NCI-H526 (cell line): Measurements from ENCODE around the gene EMX2.

Experiments
- DNase-seq, 2 experiments: peaks; one replicate each; lab custom pipeline; 2025; lab: John Stamatoyannopoulos, UW

EMX2 gene

DNA sequence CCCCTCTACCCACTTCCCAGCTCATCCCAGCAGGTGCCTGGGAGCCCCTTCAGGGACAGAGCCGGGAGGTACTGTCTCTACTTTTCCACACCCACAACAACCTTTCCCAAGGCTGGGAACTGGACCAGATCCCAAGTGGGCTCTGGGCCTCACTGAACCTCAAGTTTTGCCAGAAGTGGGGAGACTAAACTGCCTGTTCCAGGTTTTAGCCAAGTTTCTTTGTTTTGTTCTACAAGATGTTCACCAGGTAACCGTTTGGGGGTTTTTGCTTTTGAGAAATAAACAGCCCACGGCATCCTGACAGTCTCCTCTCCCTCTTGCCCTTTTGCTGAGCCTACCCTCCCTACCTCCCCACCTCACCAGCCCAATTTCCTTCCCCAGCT lies 10.6 kb upstream of the EMX2 start:
- DNase-seq = no peak

DNA sequence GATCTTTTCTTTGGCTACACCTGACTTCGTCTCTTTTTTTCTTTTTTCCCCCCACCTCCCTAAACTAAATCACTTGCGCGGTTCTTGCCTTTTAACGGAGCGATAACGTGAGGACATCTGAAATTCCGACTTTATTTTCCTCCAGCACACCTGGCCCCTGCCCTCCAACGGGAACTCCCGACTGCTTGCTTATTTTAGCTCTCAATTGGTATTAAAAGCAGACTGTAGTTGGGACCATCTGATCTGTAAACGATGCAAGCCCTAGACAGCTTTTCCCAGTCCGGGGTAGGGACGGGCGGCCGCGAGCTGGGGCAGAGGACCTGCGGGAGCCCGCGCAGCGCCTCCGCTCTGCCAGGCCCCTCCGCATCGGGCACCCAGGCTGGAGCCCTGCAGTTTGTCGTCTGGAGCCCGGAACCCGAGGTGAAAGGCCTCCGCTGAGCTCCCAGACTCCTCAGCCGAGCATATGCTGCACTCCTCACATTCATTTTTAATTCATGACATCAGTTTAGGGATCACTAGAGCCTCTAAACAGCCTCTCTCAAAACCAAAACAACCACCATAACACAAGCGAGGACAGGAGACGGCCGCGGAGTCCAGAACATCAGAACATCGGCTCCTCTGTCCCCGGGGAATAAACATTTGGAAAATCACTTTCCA lies 10.0 kb upstream of the EMX2 start:
- no peak for DNase-seq

DNA sequence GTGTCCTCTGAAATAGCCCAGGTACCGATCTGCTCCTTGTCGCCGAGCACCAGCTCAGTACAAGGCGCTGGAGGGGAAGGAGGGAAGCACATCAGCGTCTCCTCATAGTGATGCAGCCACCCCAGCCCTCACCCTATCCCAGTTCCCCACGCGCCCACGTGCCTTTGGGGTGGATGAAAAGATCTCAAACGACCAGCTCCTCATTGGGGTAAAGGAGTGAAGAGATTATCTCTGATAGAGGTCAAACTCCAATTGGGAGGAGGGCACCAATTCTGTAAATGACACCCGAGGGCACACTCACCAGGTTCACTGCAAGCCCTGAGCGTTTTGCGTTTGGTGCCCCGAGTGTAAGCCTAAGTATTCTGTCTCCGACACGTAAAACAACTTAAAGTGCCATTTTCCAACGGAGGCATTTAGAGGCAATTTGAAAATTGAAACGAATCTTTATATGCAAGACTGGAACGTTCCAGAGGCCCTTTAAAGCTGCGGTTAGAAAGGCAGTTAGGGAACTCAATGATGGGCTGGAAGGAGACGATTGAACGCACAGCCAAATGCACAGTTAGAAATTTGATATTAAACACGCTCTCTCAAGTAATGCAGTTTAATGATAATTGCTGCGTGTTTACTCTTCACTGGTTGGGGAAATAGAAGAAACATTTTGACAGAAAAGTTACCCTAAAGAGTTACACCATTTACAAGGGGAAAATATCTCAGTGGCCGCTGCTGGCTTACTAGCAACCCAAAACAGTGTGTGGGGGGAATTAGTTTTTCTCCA lies 8.9 kb upstream of the EMX2 start:
- peak in 1 of 2 experiments; percentile 10 for DNase-seq

DNA sequence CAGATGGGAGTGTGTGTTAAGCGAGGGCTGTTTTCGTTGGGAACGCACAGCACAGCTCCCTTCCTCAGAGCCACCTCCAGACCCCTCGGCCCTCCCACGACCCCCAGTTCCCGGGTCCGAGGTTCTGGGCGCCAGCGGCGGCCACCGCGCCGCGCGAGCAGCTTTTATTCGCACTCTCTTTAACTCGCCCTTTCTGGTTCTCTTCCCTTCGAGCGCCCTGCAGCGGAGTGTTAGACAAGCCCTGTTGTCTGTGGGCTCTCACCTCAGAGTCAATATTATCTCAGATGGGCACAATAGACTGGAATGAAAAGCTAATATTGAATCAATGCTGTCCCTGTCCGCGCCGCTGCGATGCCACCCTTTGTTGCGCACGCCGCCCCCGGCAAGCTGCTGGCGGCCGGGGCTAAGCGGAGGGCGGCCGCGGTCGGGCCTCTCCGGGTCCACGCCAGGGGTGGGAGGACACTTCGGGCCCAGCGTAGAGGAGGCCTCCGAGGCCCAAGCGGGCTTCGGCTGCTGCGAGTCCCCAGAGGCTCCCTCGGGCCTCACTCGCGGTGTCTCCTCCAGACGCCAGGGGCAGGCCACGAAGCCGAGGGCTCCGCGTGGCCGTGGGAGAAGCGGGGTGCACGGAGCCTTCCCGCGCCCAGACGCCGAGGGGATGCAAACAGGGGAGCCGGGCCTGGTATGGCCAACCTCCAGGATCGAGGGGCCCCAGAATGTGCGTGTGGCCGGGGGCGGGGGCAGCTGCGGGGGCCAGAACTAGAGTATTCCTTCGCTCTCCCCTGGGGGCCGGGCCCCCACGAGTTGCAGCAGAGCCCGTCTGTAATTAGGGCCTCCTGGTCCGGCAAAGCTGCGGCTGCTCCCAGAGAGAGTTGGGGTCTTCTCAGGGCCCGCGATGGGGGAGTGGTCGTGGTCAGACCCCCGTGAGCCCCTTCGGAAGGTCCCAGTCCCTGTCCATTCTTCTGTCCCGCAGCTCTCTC lies 7.9 kb upstream of the EMX2 start:
- peak in 1 of 2 experiments; percentile 44 for DNase-seq

DNA sequence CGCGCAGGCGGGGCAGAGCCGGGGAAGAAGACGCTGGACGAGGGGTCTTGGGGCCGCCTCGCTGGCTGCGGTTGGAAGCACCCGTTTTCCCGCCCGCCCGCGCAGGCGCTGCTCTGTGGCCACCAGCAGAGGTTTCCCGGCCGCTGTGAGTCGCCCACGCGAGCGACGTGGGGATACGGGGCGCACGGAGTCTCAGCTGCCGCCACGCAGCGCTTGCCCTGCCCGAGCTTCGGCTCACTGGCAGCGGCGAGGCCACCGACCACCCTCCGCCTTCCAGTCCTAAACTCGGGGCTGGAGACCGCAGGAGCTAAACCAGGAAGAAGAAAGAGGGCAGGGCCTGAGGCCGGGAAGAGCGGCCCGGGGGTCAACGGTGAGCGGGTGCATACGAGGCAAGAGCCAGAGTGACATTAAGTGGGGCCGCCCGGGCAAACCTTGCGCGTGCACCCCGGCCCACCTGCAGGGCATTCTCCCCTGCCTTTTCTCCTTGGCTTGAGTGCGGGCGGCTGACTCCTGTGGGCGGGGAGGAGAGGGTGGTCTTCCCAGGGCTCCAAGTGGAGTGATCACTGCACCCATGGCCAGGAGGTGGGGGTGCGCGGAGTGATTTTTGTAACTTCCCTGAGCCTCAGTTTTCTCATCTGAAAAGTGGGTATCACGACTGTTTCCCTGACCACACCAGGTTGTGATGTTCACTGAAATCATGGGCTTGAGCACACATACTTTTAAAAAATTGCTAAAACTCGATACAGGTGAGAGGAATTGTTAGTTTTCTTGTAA lies 7.1 kb upstream of the EMX2 start:
- peak in 1 of 2 experiments; percentile 52 for DNase-seq

DNA sequence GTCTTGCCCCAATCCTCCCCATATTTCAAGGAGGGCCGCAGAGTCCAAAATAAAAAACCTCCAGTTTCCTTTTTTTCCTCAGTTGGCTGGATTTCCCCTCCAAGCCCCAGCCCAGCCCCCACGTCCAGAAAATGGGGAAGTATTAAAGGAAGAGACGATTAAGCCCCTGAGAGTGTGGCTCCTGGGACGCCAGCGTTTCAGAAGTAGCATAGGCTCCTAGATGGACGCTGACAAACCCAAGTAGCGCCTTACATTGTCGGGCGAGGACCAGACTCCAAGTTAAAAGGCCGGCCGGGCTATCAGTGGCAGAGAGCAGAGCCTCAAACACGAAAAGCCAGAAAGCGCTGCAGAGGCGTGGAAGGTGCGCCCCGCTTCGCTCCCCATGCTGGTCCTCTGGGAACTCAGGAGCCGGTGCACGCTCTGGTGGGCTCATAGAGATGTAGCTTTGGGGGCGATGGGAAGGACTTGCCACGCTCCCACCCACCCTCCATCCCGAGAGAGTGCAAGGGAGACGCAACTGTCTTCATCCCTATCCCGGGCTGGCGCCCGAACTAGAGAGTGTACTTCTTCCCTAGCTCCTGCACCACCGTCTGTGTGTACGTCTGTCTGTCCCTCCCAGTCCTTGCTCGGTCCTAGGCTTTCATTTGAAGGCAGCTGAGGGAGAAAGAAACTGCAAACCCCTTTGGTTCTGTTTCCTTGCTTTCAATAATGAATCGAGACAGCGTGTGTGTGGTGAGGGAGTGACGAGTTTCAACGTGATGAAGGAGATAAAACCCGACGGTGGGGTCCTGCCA lies 6.3 kb upstream of the EMX2 start:
- no peak for DNase-seq

DNA sequence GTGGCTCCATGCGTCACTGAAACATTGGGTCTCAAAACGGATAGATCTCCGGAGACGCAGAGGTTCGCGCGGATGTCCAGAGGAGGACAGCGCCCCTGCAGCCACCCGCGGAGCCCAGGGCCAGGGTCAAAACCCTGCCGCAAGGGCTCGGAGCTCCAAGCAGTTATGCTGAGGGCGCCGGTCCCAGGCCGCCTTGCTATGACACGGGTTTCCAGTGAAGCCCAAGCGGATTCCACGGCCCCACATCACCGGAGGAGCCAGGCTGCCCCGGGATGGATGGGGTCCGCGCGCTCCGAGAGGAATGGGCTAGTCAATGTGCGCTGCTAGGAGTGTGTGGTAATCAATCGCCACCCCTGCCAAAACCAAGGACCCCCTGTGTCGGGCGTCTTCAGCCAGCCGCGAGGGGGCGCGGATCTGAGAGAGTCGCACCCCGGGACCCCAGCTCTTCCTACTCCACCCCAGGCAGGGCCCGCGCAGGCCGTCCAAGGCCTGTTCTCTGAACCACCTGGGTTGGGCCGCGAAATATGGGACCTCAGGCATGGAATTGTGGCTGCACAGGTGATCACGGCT lies 5.6 kb upstream of the EMX2 start:
- no peak for DNase-seq

DNA sequence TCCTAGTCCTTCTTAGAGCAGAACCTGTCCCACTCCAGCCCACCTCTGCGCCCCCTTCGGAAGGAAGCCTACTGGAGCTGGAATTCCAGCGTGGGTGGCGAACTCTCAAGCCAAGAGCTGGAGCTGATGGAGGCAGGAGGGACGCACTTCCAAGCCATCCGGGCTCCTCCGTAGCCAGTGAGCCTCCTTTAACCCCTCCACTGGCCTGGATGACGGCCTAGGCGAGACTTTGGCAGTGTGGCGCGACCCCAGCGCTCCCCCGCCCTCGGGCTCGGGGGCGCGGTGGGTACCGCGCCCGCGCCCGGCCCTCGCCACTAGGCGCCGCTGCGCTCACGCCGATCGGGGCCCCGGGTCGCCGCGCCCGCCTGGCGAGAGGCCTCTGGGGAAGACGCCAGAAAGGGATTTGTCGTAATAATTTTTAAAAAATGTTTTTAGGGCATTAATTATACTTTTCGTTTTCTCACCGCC lies 5.1 kb upstream of the EMX2 start:
- DNase-seq = peak in 1 of 2 experiments; percentile 49

DNA sequence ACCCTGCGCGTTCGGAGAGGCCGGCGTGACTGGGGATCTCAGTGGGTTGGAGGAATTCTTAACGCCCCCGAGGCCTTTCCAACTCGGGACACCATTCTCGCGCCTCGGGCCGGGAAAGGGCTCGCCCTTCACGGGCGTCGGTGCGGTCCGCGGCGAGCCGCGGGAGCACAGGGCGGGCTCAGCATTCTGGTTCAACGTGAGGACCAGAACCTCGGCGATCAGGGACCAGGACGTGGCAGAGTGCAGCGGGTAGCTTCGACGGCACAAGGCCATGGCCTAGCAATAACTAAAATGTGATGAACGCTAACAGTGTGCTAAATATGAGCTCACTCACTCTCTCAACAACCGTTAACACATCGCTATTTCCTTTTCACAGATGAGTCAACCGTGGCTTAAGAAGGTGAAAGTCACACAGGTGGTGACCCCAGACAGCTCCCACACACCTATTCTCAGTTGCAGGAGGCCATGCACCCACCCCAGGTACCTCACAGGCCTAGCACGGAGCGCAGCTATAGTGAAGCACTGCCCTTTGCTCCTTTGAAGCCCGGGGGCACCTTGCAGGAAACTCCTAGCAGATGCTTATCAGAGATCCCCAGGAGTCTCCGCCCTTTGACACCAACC lies 4.5 kb upstream of the EMX2 start:
- DNase-seq = no peak

DNA sequence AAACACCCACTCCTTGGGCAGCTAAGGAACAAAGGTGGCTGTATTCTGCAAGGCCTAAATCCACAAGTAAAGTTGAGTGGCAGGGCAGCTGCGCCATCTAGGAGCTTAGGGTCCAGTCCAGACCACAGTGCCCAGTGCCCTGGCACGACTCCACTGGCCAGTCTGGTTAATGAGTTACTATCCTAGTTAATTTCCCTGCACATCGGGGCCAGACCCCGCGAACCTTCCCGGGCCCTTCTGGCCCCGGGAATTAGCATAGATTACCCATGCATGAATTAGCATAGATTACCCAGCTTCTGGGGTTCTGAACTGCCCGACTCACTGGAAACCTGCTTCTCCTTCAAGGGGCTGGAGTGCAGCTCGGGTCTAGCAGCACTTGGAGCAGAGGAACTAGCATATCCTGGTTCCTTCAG lies 3.2 kb upstream of the EMX2 start:
- peak in 1 of 2 experiments; percentile 21 for DNase-seq

DNA sequence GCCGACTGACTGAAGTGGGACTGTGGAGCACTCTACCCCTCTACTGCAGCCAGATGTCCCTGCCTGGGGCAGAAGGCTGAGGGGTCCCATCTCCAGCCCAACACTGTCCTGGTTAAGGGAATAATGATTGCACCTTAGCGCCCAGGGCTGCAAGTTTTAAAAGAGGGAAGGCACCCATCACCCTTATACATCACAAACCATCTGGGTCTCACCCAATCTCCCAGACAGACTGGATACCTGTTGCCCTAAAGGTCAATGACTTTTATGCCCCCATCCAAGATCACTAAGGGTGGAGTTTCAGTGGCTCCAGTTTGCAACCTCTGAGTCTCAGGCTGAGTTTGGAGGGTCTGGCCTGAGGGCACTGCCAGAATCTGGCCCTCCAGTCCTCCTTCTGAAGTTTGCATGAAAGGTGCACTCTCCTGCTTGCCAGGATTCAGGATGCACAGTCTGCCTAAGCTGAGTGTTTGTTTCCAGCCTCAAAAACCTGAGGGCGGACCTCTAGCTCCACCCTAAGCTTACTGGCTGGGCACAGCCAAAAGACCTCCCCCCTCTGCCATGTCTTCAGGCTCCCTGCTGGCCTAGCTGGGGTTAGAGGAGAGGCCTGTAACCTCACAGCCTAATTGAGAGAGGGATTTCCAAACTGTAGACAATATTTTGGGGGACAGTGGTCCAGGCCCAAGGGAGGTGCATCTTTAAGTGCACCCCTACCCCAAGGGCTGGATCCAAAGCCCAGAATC lies 2.5 kb upstream of the EMX2 start:
- DNase-seq = peak in 1 of 2 experiments; percentile 43

DNA sequence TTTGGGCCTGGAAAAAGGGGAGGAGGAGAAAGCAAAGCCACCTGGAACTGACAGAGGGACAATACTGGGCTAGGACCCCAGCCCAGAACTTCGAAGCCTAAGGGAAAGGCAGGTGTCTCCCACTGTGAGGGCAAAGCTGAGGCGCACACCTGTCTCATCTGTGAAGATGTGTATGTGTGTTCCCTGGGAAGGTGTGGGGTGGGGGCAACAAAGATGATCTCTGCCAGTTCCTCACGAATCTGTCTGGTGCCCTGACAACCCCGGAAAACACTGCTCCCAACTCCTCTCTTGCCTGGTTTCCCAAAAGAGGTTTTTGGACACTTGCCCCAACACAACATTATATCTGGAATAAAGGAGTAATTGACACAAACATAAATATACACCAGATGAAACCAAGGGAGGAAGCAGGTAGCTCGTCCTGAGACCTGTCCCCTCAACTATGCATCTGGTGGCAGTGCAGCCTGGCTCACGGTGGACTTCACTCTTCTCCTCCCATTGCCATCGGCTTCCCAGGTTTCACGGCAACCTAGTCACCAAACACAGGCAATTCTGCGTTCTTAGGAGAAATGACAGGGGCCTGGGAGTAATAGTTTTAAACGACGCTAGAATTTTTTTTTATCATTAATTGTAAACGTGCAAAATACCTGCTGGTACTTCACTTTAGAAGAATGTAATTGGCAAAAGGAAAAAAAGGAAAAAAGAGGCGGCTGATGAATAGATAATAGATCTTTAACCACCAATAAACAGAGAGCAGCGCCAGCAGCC lies 1.7 kb upstream of the EMX2 start:
- no peak for DNase-seq

DNA sequence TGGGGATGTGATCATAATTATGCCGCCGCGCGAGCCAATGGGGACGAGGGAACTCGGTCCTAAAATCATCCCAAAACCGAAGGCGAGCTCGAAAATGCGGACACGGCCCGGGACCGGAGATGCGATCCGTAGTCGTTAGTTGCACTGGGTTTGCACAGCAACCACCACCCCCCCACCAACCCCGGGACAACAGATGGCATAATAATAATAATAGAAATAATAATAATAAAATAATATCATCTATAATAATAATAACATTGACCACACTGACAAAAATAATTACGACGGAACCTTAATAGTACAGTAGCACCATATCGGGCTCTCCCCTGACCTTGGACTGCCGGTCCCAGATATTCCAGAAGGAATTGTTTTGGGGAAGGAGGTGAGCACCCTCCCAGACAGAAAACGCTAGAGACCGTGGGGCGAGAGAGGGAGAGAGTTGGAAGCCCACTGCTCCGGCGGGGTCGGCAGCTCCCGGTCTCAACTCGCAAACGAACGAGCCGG lies 1.1 kb upstream of the EMX2 start:
- no peak for DNase-seq

DNA sequence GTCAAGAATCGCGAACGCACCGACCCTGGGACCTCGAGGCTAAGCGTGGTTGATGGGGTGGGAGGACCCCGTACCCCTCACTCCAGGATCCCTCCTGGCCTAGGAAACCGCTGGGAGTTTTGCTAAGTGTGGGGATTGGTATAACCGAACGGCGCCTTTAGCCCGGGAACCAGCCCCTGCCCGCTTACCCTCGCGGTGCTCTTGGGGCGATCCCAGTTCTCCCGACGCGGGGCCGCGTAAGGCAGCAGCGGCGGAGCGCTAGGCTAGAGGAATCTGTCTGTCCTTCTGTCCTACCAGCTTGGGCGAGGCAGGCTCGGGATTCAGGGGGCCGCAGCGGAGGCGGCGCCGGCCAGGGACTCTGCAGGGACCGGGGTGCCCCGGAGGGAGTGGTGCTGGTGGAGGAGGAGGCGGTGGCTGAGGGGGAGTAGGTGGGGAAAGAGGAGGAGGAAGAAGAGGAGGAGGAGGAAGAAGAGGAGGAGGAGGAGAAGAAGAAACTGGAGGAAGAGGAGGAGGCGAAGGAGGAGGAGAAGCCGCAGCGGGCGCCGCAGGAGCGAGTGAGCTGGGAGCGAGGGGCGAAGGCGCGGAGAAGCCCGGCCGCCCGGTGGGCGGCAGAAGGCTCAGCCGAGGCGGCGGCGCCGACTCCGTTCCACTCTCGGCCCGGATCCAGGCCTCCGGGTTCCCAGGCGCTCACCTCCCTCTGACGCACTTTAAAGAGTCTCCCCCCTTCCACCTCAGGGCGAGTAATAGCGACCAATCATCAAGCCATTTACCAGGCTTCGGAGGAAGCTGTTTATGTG lies 439 bp upstream of the EMX2 start:
- peak; percentile 59 to 78 for DNase-seq

DNA sequence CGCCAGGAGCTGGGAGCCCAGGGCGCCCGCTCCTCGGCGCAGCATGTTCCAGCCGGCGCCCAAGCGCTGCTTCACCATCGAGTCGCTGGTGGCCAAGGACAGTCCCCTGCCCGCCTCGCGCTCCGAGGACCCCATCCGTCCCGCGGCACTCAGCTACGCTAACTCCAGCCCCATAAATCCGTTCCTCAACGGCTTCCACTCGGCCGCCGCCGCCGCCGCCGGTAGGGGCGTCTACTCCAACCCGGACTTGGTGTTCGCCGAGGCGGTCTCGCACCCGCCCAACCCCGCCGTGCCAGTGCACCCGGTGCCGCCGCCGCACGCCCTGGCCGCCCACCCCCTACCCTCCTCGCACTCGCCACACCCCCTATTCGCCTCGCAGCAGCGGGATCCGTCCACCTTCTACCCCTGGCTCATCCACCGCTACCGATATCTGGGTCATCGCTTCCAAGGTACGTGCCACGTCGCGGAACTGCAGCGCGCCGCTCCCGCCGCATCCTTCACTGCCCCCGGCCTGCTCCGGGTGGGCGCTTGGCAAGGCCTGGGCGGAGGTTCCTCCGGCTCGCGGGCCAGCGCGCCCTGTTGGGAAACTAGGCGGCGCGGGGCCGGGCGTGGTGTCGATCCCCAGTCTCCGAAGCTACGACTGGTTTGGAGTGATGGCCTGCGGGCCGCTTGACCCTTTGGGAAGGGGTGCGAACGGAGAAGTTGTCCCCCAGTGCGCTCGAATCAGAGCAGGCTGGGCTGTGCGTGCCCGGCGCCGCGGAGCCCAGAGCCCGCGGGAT lies 868 bp downstream of the EMX2 start:
- peak; percentile 17 to 79 for DNase-seq

DNA sequence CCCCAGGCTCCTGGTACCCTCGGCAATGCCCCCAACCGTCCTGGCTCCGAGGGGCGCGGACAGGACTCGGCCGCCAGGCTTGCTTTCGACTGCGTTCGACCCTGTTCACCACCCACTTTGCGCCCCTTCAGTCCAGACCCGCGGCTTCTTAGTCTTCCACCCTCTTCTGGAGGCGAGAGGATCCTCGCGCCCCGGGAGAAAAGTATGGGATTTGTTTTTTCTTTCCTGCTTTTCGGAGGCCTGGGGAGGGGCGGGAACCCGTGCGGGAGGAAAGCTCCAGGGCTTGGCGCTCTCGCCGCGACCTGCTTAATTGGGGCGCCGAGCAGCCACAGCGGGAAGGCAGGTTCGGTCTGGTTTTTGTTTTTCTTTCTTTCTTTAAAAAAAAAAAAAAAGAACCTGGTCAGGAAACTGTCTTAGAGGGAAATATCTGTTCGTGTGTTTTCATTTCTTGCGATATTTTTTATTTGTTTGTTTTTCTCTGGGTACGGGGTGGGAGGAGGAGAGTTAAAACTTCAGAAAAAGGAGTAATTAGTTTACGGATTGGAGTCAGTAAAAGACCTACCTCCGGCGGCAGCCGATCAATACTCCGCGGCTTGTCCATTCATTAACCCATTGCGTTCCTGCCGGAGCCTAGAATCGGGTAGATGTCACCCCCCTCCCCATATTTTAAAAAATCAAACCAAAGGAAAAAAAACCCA lies 1.6 kb downstream of the EMX2 start:
- peak in 1 of 2 experiments; percentile 54 for DNase-seq
